ENCODE data around the gene TOPAZ1. TPM values are rescaled to one million over a fixed set of nuclear protein-coding genes. Genes with fewer than 3 reads are reported as not detected.

TOPAZ1 gene
- total RNA-seq, 4 donors from 2014 or later, result not detected

- no peak for ATAC-seq
- Histone ChIP-seq H3K4me1 (peaks cover 0 to 10% (median 0%) of the 10 kb centered on the region in 3 donors), H3K9me3 (no peaks in the 10 kb centered on the region), H3K4me3 (no peak overlapping the region), H3K36me3 (no peaks in the 10 kb centered on the region), H3K27me3 (peaks cover 11% of the 10 kb centered on the region), H3K27ac (no peak overlapping the region)
- TF ChIP-seq POLR2AphosphoS5 (IDR thresholded peaks at IDR 0.05) (no peak), POLR2A (IDR thresholded peaks at IDR 0.05) (no peak)
- TF ChIP-seq, protein P1, sequence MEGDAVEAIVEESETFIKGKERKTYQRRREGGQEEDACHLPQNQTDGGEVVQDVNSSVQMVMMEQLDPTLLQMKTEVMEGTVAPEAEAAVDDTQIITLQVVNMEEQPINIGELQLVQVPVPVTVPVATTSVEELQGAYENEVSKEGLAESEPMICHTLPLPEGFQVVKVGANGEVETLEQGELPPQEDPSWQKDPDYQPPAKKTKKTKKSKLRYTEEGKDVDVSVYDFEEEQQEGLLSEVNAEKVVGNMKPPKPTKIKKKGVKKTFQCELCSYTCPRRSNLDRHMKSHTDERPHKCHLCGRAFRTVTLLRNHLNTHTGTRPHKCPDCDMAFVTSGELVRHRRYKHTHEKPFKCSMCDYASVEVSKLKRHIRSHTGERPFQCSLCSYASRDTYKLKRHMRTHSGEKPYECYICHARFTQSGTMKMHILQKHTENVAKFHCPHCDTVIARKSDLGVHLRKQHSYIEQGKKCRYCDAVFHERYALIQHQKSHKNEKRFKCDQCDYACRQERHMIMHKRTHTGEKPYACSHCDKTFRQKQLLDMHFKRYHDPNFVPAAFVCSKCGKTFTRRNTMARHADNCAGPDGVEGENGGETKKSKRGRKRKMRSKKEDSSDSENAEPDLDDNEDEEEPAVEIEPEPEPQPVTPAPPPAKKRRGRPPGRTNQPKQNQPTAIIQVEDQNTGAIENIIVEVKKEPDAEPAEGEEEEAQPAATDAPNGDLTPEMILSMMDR (IDR thresholded peaks at IDR 0.05), result no peak
- 45 to 52% methylated on average over 2 of the region's 2 CpGs for WGBS, 2 donors (ENCODE audit: low coverage in 1 of 2)
These were observed 2.8 kb upstream of the TOPAZ1 start for GRCh38 chr3:44238889-44239288.

GRCh38 chr3:44240061-44240460 is 1.6 kb upstream of the TOPAZ1 start:
- no peak for TF ChIP-seq POLR2AphosphoS5 (IDR thresholded peaks at IDR 0.05)
- TF ChIP-seq EP300 (IDR thresholded peaks at IDR 0.05), result no peak
- TF ChIP-seq, protein P1 (IDR thresholded peaks at IDR 0.05), result no peak
- no peak for TF ChIP-seq POLR2A (IDR thresholded peaks at IDR 0.05)
- Histone ChIP-seq H3K4me1 (peaks cover 0 to 10% (median 0%) of the 10 kb centered on the region in 3 donors), H3K4me3 (no peak overlapping the region), H3K27ac (no peak overlapping the region), H3K36me3 (no peaks in the 10 kb centered on the region), H3K9me3 (no peaks in the 10 kb centered on the region), H3K27me3 (peaks cover 11% of the 10 kb centered on the region)
- ATAC-seq, result no peak
- WGBS, 2 donors (ENCODE audit: low coverage in 1 of 2), result 83% methylated on average over 1 of the region's 1 CpG

DNA sequence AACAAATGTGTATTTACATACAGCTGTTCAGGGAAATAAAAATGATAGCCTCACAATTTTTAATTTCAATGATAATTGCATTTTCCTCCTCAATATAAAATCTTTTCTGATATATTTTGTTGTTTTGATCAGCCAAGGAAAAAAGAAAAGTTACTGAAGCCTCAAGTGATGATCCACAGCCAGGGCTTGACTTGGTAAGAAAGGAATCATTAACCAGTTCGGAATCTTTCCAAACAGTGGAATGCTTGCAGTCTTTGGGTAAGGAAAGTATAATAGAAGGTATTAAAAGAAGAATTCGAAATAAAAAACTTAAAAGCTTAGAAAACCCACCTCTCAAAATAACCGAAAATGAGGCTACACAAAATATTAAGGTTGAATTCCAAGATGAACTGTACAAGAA is 1.0 kb downstream of the TOPAZ1 start:
- WGBS, 2 donors (ENCODE audit: low coverage in 1 of 2), result 79 to 81% methylated on average over 3 of the region's 3 CpGs
- Histone ChIP-seq H3K4me3 (no peak overlapping the region), H3K9me3 (peaks cover 0 to 6% (median 0%) of the 10 kb centered on the region in 3 donors), H3K27me3 (peaks cover 11% of the 10 kb centered on the region), H3K27ac (no peak overlapping the region), H3K36me3 (no peaks in the 10 kb centered on the region), H3K4me1 (no peaks in the 10 kb centered on the region)
- no peak for ATAC-seq
- TF ChIP-seq EP300 (IDR thresholded peaks at IDR 0.05) (no peak), POLR2A (IDR thresholded peaks at IDR 0.05) (no peak), POLR2AphosphoS5 (IDR thresholded peaks at IDR 0.05) (no peak)
- TF ChIP-seq, protein P1 (IDR thresholded peaks at IDR 0.05), result no peak

DNA sequence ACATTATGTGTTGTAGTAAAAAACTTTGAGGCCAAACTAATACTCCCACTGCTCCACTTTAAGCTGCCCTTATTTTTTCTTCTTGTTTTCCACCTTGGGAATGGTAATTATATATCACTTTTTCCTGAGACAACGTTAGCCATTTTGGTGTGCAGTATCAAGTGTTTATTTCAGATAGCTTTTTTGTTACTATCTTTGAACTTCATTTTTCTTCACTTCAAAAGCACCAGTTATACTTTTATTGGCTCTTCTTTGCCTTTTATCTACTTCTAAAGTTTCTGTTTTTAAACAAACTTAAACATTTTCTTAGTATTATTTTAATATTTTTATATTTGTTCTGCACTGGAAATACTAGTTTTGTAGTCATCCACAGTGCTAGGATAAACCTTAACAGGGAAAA is 6.5 kb downstream of the TOPAZ1 start:
- WGBS, 2 donors (ENCODE audit: low coverage in 1 of 2), result 46 to 63% methylated on average over 1 of the region's 1 CpG
- no peak for ATAC-seq
- Histone ChIP-seq H3K27me3 (no peaks in the 10 kb centered on the region), H3K9me3 (peaks cover 0 to 16% (median 0%) of the 10 kb centered on the region in 3 donors), H3K36me3 (no peaks in the 10 kb centered on the region), H3K4me3 (no peak overlapping the region), H3K27ac (no peak overlapping the region), H3K4me1 (no peaks in the 10 kb centered on the region)
- TF ChIP-seq EP300 (IDR thresholded peaks at IDR 0.05) (no peak), POLR2AphosphoS5 (IDR thresholded peaks at IDR 0.05) (no peak), POLR2A (IDR thresholded peaks at IDR 0.05) (no peak)
- TF ChIP-seq, protein P1 (IDR thresholded peaks at IDR 0.05), result no peak

DNA sequence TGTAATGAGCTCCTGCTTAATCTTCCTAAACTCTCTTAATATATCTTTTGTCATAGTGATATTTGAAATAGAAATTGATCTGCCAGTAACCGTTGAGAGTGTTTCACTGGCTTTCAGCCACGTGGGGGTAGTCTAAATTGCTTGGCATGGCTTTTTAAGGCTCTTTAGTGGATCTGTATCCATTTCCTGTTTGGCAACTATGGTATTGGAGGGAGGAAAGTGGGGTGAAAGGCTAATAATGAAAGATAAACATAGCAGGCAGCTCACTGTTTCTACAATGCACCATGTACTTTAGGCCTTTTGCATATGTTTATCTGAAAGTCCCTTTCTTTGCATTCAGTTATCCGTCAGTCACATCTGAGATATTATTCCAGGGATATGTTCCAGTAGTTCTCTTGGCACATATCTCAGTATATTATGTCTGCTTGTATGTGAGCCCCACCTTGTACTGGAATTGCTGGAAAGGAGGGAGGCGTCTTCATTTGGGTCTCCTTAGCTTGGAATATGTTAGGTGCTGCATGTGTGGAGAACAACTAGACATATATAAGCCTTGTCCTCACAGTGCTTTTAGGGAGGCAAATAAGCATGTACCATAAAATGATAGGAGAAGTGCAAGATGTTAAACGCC is 10.8 kb downstream of the TOPAZ1 start:
- H3K4me1 ChIP-seq, result no peaks in the 10 kb centered on the region

More for the DNA sequence above, 10.8 kb downstream of the TOPAZ1 start:
- no peak overlapping the region for H3K27ac ChIP-seq
- H3K36me3 ChIP-seq, result no peaks in the 10 kb centered on the region
- no peak for ATAC-seq
- no peak overlapping the region for H3K4me3 ChIP-seq
- WGBS, 2 donors (ENCODE audit: low coverage in 1 of 2), result 31 to 37% methylated on average over 5 of the region's 5 CpGs
- peaks cover 0 to 13% (median 0%) of the 10 kb centered on the region in 3 donors for H3K9me3 ChIP-seq
- no peaks in the 10 kb centered on the region for H3K27me3 ChIP-seq
- TF ChIP-seq EP300 (IDR thresholded peaks at IDR 0.05) (no peak), POLR2AphosphoS5 (IDR thresholded peaks at IDR 0.05) (no peak), POLR2A (IDR thresholded peaks at IDR 0.05) (no peak)
- TF ChIP-seq, protein P1 (IDR thresholded peaks at IDR 0.05), result no peak
